Lower leg skin (tissue), 3 donors: Measurements from ENCODE around the gene DRAP1.

ENCODE experiments used
- POLR2A ChIP-seq, 2 donors: fragments of 450-650 bp; IDR thresholded peaks; one replicate each; pipeline ENCODE4 v1.6.1; 2016 to 2017; ENCODE audit warnings: antibody characterized with exemption in 2 of 2, mild to moderate bottlenecking in 1 of 2, moderate library complexity in 1 of 2
- TF ChIP-seq, protein P1 (sequence below), 3 donors: fragments of 450-650 bp; IDR thresholded peaks; one replicate each; pipeline ENCODE4 v1.5.1; 2016; ENCODE audit warnings: antibody characterized with exemption in 3 of 3, mild to moderate bottlenecking in 3 of 3, moderate library complexity in 2 of 3

GRCh38 chr11:65942531-65942930 is 23.3 kb downstream of the DRAP1 start:
- no peak for TF ChIP-seq POLR2A (IDR thresholded peaks at IDR 0.05)
- TF ChIP-seq, protein P1, sequence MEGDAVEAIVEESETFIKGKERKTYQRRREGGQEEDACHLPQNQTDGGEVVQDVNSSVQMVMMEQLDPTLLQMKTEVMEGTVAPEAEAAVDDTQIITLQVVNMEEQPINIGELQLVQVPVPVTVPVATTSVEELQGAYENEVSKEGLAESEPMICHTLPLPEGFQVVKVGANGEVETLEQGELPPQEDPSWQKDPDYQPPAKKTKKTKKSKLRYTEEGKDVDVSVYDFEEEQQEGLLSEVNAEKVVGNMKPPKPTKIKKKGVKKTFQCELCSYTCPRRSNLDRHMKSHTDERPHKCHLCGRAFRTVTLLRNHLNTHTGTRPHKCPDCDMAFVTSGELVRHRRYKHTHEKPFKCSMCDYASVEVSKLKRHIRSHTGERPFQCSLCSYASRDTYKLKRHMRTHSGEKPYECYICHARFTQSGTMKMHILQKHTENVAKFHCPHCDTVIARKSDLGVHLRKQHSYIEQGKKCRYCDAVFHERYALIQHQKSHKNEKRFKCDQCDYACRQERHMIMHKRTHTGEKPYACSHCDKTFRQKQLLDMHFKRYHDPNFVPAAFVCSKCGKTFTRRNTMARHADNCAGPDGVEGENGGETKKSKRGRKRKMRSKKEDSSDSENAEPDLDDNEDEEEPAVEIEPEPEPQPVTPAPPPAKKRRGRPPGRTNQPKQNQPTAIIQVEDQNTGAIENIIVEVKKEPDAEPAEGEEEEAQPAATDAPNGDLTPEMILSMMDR (IDR thresholded peaks at IDR 0.05), result no peak
